GM13977 (cell line): ENCODE results near the gene MAP2.
A peak's percentile ranks its signal among the peaks of the same experiment; 100 is the strongest.

Source experiments
- DNase-seq: peaks from one replicate; pipeline ENCODE4 v3.0.0; 2012; ENCODE audit warnings: low spot score
- in situ Hi-C: fragments of 300-500 bp; cut with MboI; formaldehyde crosslinking; loops from one replicate; pipeline ENCODE4 v1.12.0; 2022; ENCODE audit warnings: low sequenced_read_pairs, low pct_unique_long_range_greater_than_20kb, mixed read lengths, inconsistent platforms; ENCODE audit not compliant: unreplicated experiment
- TF ChIP-seq, protein P1 (sequence below): IDR thresholded peaks from 2 replicates; pipeline ENCODE4 v1.5.1; 2012; ENCODE audit warnings: mild to moderate bottlenecking, control low read depth; ENCODE audit not compliant: insufficient read depth; ENCODE audit errors: extremely low read depth, missing control alignments

MAP2 gene

DNA sequence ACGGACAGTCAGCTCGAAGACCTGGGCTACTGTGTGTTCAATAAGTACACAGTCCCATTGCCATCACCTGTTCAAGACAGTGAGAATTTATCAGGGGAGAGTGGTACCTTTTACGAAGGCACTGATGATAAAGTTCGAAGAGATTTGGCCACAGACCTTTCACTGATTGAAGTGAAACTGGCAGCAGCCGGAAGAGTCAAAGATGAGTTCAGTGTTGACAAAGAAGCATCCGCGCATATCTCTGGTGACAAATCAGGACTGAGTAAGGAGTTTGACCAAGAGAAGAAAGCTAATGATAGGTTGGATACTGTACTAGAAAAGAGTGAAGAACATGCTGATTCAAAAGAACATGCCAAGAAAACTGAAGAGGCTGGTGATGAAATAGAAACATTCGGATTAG lies 270.9 kb downstream of the MAP2 start:
- TF ChIP-seq, protein P1, sequence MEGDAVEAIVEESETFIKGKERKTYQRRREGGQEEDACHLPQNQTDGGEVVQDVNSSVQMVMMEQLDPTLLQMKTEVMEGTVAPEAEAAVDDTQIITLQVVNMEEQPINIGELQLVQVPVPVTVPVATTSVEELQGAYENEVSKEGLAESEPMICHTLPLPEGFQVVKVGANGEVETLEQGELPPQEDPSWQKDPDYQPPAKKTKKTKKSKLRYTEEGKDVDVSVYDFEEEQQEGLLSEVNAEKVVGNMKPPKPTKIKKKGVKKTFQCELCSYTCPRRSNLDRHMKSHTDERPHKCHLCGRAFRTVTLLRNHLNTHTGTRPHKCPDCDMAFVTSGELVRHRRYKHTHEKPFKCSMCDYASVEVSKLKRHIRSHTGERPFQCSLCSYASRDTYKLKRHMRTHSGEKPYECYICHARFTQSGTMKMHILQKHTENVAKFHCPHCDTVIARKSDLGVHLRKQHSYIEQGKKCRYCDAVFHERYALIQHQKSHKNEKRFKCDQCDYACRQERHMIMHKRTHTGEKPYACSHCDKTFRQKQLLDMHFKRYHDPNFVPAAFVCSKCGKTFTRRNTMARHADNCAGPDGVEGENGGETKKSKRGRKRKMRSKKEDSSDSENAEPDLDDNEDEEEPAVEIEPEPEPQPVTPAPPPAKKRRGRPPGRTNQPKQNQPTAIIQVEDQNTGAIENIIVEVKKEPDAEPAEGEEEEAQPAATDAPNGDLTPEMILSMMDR, result no peak
- in situ Hi-C loops, result no loop called here
- DNase-seq, result no peak

DNA sequence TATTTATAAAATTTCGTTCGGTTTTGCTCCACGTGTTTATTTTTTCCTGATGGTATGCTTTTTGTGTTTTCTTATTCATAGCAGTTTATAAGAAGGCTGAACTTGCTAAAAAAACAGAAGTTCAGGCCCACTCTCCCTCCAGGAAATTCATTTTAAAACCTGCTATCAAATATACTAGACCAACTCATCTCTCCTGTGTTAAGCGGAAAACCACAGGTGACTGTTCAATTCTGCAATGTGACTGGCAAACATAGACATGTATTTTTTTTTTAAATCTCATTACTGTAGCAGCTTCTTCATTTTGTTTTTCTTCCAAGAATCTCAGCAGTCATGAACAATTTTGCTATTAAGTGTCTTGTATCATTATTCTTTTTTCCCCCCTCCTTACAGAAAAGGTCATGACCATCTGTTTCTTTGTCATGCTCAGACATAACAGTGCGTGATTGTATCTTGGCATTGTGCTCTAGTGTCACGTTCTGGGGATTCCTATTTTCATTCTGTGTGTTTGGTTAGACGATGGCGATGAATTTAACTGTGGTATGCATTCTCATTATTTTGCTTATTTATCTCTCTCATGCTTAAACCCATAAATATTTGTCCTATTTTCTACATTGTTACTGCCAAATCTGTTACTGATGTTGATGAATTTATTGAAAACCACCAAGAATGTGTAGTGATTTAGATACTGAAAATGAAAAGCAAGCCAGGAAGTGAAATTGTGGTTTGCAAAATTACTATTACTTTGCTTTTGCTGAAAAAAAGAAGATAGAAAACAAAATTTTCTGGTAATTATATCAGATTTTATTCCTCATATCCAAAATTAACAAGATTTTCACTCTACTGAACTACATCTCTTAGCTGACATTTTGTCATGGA lies 273.2 kb downstream of the MAP2 start:
- in situ Hi-C loops, result no loop called here
- DNase-seq, result peak; percentile 7
- TF ChIP-seq, protein P1, result no peak

DNA sequence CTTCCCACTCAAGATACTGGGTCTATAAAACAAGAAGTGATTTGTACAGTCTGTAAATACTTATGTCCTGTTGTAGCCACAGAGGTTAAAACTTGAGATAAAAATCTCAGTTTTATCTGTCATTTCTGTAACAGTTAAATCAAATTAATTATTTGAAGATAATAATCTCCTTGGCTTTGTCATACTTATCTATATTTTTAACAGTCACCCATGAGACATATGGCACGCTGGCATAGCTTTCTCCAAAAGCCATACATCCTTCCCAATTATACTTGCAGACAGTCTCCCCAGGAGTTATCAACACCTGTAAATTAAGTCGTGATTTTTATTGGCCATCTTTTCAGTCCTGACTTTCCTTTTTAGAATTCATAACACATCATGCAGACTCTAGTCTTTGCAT lies 278.9 kb downstream of the MAP2 start:
- DNase-seq, result no peak
- TF ChIP-seq, protein P1, result no peak
- in situ Hi-C loops, result no loop called here

DNA sequence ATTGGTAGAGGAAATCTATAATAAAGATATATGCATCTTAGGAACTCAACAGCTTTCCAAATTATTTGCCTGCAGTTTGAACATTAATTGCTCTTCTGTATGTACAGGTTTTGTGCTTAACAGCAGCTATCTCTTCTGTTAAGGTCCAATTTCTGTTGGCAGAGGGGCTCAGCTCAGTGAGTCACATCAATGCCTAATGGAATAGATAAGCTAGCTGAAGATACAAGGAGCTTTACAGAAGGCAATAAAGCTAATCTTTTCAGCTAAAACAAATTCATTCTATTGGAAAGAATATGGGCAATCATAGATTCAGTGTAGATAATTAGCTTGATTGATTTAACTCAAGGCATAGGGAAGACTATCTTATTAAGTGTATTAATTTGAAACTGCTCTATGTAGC lies 289.4 kb downstream of the MAP2 start:
- no peak for DNase-seq
- in situ Hi-C loops, result no loop called here
- TF ChIP-seq, protein P1, result no peak

DNA sequence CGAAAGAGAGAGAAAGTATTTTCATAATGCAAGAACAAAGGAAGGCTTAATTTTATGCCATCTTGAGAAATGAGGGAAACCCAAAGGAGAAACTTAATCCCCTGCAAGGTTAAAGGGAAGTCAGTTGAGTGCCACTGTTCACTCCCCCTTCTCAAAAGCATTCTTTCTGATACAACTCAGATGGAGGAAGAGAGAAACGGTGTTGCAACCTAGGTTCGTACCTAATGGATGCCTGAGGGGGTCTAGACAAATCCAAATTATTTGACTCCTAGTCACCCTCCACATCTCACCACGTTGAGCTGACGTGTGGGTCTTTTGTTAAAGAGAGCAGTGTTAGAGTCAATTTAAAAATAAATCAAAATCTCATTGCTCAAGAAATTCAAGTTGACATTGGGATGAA lies 295.2 kb downstream of the MAP2 start:
- TF ChIP-seq, protein P1, result no peak
- no peak for DNase-seq
- in situ Hi-C loops, result no loop called here

DNA sequence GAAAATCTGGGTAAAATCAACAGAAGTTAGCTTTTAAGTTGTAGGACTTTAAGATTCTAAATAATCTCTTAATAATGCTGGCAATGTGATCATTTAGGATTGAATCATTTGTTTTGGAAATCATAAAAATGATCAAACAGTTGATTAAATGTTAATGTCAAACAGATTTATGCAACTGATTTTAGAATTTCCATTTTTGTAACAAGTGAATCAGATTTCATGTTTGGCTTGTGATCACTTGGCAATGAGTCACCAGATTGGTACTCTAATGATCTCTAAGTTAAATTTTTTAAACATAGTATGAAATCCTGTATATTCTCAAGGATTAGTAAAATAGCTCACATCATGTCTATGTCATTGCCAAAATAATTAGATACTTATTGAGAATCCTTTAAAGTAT lies 297.6 kb downstream of the MAP2 start:
- in situ Hi-C loops, result no loop called here

More for the DNA sequence above, 297.6 kb downstream of the MAP2 start:
- TF ChIP-seq, protein P1, result no peak
- DNase-seq, result no peak
